Effector CD4-positive, alpha-beta T cell (primary cell): ENCODE measurements around the gene ATP8B1.
"Not testable (repeated sequence)": the region's sequence is repeated elsewhere in the genome, so short reads cannot be mapped to it uniquely, and the experiment has no call there.

Source experiments
- DNase-seq: peaks from one replicate; pipeline ENCODE4 v3.0.0-alpha.2; 2020

The ATP8B1 gene

GRCh38 chr18:57762686-57763085 is 40.4 kb downstream of the ATP8B1 start:
- DNase-seq, result no peak

- DNase-seq, result no peak
Observed at GRCh38 chr18:57759650-57760049, 43.5 kb downstream of the ATP8B1 start.

DNA sequence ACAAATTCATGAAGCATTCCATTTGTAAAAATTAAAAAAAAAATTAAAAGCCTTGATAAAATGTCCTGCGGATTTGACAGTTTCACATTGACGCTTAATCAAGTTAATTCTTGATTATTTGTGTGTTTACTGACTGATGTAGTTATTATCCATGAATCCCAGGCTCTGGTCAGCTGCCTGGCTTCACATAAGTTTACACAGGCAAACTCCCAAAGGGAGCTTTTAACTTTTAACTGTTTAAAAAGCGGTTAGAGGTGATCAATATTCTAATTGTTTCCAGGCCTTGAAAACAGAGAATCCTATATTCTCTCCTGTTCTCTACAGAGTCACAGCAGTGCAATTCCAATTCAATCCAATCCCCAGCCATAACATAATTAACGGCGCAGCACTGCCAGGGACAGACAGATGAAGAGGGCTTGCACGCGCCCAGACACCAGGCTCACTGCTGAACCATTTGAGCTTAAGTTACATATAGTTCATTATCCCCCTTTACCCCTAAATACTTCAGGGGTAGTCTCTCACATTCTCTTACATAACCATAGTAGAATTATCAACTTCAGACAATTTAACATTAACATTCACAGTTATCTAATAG is 47.5 kb downstream of the ATP8B1 start:
- no peak for DNase-seq

- no peak for DNase-seq
Observed at GRCh38 chr18:57754577-57755338, 48.4 kb downstream of the ATP8B1 start.

GRCh38 chr18:57753063-57753462 is 50.1 kb downstream of the ATP8B1 start:
- DNase-seq, result no peak

- DNase-seq, result no peak
Observed at GRCh38 chr18:57749604-57749970, 53.5 kb downstream of the ATP8B1 start.

GRCh38 chr18:57748770-57749603 is 54.1 kb downstream of the ATP8B1 start:
- DNase-seq, result no peak

GRCh38 chr18:57747809-57748680 is 55.1 kb downstream of the ATP8B1 start:
- DNase-seq, result no peak

DNA sequence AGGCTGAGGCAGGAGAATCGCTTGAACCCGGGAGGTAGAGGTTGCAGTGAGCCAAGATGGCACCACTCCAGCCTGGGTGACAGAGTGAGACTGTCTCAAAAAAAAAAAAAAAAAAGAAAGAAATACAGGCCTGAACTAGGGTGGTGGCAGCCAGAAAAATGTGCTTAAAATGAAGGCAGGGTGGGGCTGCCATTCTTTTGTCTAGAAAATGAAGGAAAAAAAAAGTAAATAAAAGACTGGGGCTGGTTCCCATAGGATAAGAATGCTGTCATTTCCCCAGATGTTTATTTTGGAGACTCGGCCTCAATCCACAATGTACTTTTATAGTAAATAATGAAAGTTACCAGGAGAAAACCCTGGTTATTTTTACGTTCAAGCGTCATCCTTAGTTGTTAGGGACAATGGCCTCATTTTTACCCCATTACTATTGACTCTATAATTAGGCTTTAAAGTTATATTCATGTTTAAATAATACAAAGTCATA is 58.9 kb downstream of the ATP8B1 start:
- DNase-seq, result no peak

DNA sequence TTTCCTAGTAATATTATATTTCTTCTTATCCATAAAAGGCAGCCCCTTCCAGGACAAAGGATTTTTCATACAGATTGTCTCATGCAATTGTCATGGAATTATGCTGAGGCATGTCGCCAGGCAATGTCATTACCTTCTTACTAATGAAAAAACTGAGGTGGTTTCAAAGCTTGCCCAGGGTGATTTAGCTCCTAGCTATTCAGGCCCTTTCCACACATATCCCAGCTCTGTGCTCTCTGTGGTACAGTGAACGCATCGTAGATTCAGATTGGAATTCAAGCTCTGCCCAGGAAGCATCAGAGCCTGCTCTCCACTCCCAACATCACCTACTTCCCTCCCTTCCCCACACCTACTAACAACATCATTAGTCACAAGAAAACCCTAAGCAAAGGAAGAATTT is 60.1 kb downstream of the ATP8B1 start:
- no peak for DNase-seq

GRCh38 chr18:57741273-57741672 is 61.8 kb downstream of the ATP8B1 start:
- no peak for DNase-seq

DNA sequence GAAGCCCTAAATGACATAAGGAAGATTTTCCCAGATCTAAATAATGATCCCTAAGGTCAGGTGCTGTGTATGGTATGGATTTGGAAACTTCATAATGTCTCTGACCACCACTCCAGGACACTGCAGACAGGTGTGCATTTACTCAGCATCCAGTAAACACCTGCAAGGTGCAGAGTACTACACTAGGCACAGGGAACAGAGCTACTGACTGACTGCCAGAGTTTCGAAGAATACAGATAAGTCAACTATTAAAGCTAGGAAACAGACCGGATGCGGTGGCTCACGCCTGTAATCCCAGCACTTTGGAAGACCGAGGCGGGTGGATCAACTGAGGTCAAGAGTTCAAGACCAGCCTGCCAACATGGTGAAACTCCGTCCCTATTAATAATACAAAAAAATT is 65.0 kb downstream of the ATP8B1 start:
- no peak for DNase-seq

- no peak for DNase-seq
Observed at GRCh38 chr18:57737400-57738060, 65.6 kb downstream of the ATP8B1 start.

GRCh38 chr18:57735042-57735441 is 68.1 kb downstream of the ATP8B1 start:
- not testable (repeated sequence) for DNase-seq

- no peak for DNase-seq
Observed at GRCh38 chr18:57733861-57734260, 69.3 kb downstream of the ATP8B1 start.

DNA sequence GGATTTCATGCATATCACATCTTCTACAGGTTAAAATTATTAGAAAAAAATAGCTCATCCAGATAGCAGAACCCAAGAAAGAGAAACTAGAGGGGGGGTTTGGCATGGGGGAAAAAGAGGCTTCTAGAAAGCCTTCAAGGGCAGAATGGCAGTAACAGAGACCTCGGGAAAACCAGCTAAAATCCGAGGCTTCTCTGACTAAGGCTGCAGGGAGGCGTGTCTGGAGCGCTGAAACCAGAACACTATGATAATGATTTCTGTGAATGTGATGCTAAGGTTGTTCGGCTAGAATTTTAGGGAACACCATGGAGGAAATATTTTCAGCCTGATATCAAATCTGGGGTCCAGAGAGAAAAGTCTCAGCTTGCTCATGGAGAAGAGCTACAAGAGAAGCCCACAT is 73.0 kb downstream of the ATP8B1 start:
- no peak for DNase-seq

- no peak for DNase-seq
Observed at GRCh38 chr18:57728941-57729511, 74.1 kb downstream of the ATP8B1 start.

GRCh38 chr18:57727952-57728807 is 74.9 kb downstream of the ATP8B1 start:
- no peak for DNase-seq

DNA sequence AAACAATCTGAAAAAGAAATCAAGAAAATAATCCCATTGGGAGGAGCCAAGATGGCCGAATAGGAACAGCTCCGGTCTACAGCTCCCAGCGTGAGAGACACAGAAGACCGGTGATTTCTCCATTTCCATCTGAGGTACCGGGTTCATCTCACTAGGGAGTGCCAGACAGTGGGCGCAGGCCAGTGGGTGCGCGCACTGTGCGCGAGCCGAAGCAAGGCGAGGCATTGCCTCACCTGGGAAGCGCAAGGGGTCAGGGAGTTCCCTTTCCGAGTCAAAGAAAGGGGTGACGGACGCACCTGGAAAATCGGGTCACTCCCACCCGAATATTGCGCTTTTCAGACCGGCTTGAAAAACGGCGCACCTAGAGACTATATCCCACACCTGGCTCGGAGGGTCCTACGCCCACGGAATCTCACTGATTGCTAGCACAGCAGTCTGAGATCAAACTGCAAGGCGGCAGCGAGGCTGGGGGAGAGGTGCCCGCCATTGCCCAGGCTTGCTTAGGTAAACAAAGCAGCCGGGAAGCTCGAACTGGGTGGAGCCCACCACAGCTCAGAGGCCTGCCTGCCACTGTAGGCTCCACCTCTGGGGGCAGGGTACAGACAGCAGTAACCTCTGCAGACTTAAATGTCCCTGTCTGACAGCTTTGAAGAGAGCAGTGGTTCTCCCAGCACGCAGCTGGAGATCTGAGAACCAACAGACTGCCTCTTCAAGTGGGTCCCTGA is 83.7 kb downstream of the ATP8B1 start:
- DNase-seq, result not testable (repeated sequence)

DNA sequence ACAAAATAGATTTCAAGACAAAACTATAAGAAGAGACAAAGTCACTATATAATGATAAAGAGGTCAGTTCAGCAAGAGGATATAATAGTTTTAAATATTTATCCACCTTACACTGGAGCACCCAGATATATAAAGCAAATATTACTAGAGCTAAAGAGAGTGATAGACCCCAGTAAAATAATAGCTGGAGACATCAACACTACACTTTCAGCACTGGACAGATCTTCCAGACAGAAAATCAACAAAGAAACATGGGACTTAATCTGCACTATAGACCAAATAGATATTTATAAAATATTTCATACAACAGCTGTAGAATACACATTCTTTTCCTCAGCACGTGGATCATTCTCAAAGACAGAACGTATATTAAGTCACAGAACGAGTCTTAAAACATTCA is 86.6 kb downstream of the ATP8B1 start:
- no peak for DNase-seq
